HG02981 (cell line): ENCODE results near the gene TNMD.

Experiments
- ATAC-seq: cut with Tn5 transposase; IDR thresholded peaks from one replicate; pipeline ENCODE4 v1.9.1; 2021; ENCODE audit warnings: mild to moderate bottlenecking, moderate library complexity; ENCODE audit not compliant: unreplicated experiment

TNMD gene

GRCh38 chrX:100643956-100644860 lies 59.5 kb downstream of the TNMD start, which contains the start of gene SRPX2:
Gene SRPX2 (plus strand): TSS chrX:100644199. CDS start chrX:100646323, 2,124 bp downstream.
- no peak for ATAC-seq

- ATAC-seq = no peak
Measured at GRCh38 chrX:100645106-100645505, 60.4 kb downstream of the TNMD start.

GRCh38 chrX:100647095-100647494 lies 62.4 kb downstream of the TNMD start:
- ATAC-seq = no peak

GRCh38 chrX:100647739-100648138 lies 63.0 kb downstream of the TNMD start:
- ATAC-seq = no peak

GRCh38 chrX:100648458-100649417 lies 64.0 kb downstream of the TNMD start:
- no peak for ATAC-seq
